ENCODE data around the gene ZNF45. TPM values are rescaled to one million over a fixed set of nuclear protein-coding genes. Genes with fewer than 3 reads are reported as not detected.

The ZNF45 gene
- total and polyA plus RNA-seq, 7 donors, result 2.0 to 9.5 (median 4.4) TPM

DNA sequence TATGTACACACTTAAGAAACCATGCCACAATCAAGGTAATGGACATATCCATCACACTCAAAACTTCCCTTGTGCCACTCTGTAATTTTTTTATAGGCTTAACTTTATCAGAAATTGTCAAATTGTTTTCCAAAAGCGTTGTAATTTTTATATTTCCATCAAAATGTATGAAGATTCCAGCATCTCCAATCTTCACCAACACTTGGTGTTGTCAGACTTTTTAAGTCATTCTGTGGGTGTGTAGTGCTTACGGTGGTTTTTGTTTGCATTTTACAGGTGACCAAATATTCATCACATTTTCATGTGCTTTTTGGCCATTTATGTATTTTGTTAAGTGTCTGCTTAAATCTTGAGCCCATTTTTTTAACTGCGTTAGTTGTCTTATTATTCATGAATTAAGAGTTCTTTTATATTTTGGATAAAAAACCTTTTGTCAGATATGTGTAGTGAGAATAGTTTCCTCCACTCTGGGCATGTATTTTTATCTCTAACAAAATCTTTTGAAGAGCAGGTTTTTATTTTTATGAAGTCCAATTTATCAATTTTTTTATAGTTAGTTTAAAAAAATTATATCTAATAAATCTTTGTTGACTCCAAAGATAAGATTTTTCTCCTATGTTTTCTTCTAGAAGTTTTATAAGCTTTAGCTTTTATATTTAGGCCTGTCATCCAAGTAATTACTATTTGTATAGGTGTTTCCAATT lies 4.6 kb upstream of the ZNF45 start:
- Histone ChIP-seq H3K36me3 (ENCODE audit: insufficient read depth in 1 of 2, low read depth in 1 of 2) (no peaks in the 10 kb centered on the region), H3K27ac (no peak overlapping the region), H3K9me3 (peaks cover 16% of the 10 kb centered on the region), H3K27me3 (ENCODE audit: insufficient read depth in 3 of 3, low read length in 2 of 3) (no peaks in the 10 kb centered on the region), H3K4me1 (no peaks in the 10 kb centered on the region), H3K4me3 (no peak overlapping the region)
- 42 to 65% (median 65%) methylated on average over 3 of the region's 3 CpGs for WGBS, 3 donors
- ATAC-seq (no peak), DNase-seq (no peak)
- intact Hi-C loops (cut with DNase I), result no loop called here
- TF ChIP-seq CTCF (IDR thresholded peaks at IDR 0.05), result no peak

- DNase-seq, result no peak
- peaks cover 0 to 21% of the 10 kb centered on the region in 2 donors for H3K36me3 ChIP-seq (ENCODE audit: insufficient read depth in 1 of 2, low read depth in 1 of 2)
- H3K4me3 ChIP-seq, result no peak overlapping the region
- no peaks in the 10 kb centered on the region for H3K27me3 ChIP-seq (ENCODE audit: insufficient read depth in 3 of 3, low read length in 2 of 3)
- peaks cover 11% of the 10 kb centered on the region for H3K9me3 ChIP-seq
- WGBS, 3 donors, result 82 to 85% (median 82%) methylated on average over 5 of the region's 5 CpGs
- no peak for TF ChIP-seq CTCF (IDR thresholded peaks at IDR 0.05)
- no peak for ATAC-seq
- H3K27ac ChIP-seq, result no peak overlapping the region
- intact Hi-C loops (cut with DNase I), result no loop called here
- H3K4me1 ChIP-seq, result peaks cover 14% of the 10 kb centered on the region
These were observed 1.1 kb upstream of the ZNF45 start for GRCh38 chr19:43936188-43936587.

- H3K36me3 ChIP-seq (ENCODE audit: insufficient read depth in 1 of 2, low read depth in 1 of 2), result peaks cover 7 to 40% of the 10 kb centered on the region in 2 donors
- intact Hi-C loops (cut with DNase I), result loop anchor here in 1 of 2 donors (2.0 kb wide), 1 partner anchor 16 kb away; the partner anchor contains the start of gene ZNF221
- no peak for TF ChIP-seq CTCF (IDR thresholded peaks at IDR 0.05)
- peak overlapping the region; percentile 85 for H3K27ac ChIP-seq
- 7 to 13% (median 9%) methylated on average over 15 of the region's 15 CpGs for WGBS, 3 donors
- no peaks in the 10 kb centered on the region for H3K27me3 ChIP-seq (ENCODE audit: insufficient read depth in 3 of 3, low read length in 2 of 3)
- no peak for ATAC-seq
- H3K4me3 ChIP-seq, result peak overlapping the region; percentile 87
- H3K9me3 ChIP-seq, result peaks cover 6% of the 10 kb centered on the region
- H3K4me1 ChIP-seq, result peaks cover 14% of the 10 kb centered on the region
- DNase-seq, result no peak
These were observed 762 bp downstream of the ZNF45 start for GRCh38 chr19:43934055-43934984.

DNA sequence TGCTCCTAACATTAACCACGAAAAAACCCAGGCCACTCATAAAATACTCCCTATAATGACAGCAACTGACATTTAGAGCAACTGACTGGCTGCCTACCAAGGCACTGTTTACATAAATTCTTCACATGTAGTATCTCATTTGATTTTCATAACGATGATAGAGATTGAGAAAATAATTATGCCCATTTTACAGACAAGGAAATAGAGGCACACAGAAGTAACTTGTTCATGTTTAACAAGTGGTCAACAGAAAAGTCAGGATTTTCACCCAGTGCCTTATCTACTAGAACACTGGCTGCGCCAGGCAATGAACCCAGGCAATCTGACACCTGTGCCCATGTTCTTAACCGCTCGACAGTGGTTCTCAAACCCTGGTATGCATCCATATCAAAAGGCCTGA lies 6.3 kb downstream of the ZNF45 start:
- H3K36me3 ChIP-seq (ENCODE audit: insufficient read depth in 1 of 2, low read depth in 1 of 2), result peaks cover 21 to 95% of the 10 kb centered on the region in 2 donors
- no peak overlapping the region for H3K4me3 ChIP-seq
- WGBS, 3 donors, result 97 to 98% (median 97%) methylated on average over 5 of the region's 5 CpGs

More for the DNA sequence above, 6.3 kb downstream of the ZNF45 start:
- no peaks in the 10 kb centered on the region for H3K27me3 ChIP-seq (ENCODE audit: insufficient read depth in 3 of 3, low read length in 2 of 3)
- H3K9me3 ChIP-seq, result peaks cover 3% of the 10 kb centered on the region
- DNase-seq, result no peak
- intact Hi-C loops (cut with DNase I), result no loop called here
- TF ChIP-seq CTCF (IDR thresholded peaks at IDR 0.05), result no peak
- no peak overlapping the region for H3K27ac ChIP-seq
- no peak for ATAC-seq
- peaks cover 6% of the 10 kb centered on the region for H3K4me1 ChIP-seq
